ENCODE results near the gene ZNF30. TPM values are rescaled to one million over a fixed set of nuclear protein-coding genes. Genes with fewer than 3 reads are reported as not detected.
"Not testable (repeated sequence)": the region's sequence is repeated elsewhere in the genome, so short reads cannot be mapped to it uniquely, and the experiment has no call there.

The ZNF30 gene
- total RNA-seq, 1 donor from 2014 or later, result 7.4 TPM

DNA sequence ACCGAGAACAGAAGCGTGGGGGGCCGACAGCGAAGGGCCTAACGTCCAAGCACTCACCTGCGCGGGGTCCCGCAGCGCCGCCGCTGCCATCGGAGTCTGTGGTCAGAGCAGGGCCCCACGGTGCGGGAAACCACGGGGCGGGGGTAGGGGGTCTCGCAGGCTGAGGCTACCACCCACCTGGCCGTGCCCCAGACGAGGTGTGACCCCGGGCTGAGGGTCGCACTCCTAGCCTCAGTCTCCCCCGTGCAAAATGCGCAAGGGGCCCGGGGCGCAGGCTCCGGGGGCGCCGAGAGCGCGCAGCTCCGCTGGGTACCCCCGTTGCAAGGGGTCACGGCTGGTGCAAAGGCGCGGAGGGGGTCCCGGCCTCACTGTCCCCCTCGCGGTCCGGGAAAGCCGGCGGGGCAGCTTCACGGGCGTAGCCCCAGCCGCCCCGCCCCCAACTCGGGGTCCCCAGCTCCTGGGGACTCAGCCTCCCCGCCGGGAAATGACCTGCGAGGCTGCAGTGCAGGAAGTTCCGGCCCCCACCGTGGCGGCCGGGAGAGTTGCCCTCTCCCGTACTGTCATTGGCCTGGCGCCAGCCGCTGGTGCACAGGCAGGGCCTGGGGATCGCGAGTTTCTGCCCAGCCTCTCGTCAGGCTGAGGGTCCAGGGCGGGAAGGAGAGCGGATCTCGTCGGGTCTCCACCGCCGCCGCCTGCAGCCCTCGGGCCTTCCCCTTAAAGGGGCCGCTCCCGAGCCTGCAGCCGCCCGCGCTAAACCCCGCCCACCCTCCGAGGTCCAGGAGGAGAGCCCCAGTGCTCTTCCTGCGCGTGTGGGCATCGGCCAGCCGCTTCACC, 37.1 kb downstream of the ZNF30 start, which contains the start of gene ZNF792:
ZNF792 (minus strand) TSS at position 657 of the 834 bp plus-strand sequence; CDS start at position 90, 567 bp downstream.
- peaks cover 2% of the 10 kb centered on the region for H3K4me1 Mint-ChIP-seq (ENCODE audit: low read depth, unreplicated experiment)
- peaks cover 25% of the 10 kb centered on the region for H3K36me3 Mint-ChIP-seq (ENCODE audit: unreplicated experiment)
- peak within 1 kb of the TSS; percentile 2 for H3K27ac Mint-ChIP-seq (ENCODE audit: unreplicated experiment)
- H3K9me3 Mint-ChIP-seq (ENCODE audit: unreplicated experiment), result peaks cover 14% of the 10 kb centered on the region
- DNase-seq, result peak; percentile 83
- H3K27me3 Mint-ChIP-seq (ENCODE audit: unreplicated experiment), result peaks cover 8% of the 10 kb centered on the region
- no peak for TF ChIP-seq CTCF (IDR thresholded peaks at IDR 0.05; ENCODE audit: partially characterized antibody, unreplicated experiment)
- peak within 1 kb of the TSS; percentile 91 for H3K4me3 Mint-ChIP-seq (ENCODE audit: unreplicated experiment)

- no peak overlapping the region for H3K27ac Mint-ChIP-seq (ENCODE audit: unreplicated experiment)
- peaks cover 10% of the 10 kb centered on the region for H3K9me3 Mint-ChIP-seq (ENCODE audit: unreplicated experiment)
- no peak for TF ChIP-seq CTCF (IDR thresholded peaks at IDR 0.05; ENCODE audit: partially characterized antibody, unreplicated experiment)
- H3K4me1 Mint-ChIP-seq (ENCODE audit: low read depth, unreplicated experiment), result peaks cover 2% of the 10 kb centered on the region
- H3K4me3 Mint-ChIP-seq (ENCODE audit: unreplicated experiment), result peak overlapping the region; percentile 48
- no peak for DNase-seq
- peaks cover 8% of the 10 kb centered on the region for H3K27me3 Mint-ChIP-seq (ENCODE audit: unreplicated experiment)
- peaks cover 18% of the 10 kb centered on the region for H3K36me3 Mint-ChIP-seq (ENCODE audit: unreplicated experiment)
These were observed 37.9 kb downstream of the ZNF30 start for GRCh38 chr19:34964598-34964997.

- not testable (repeated sequence) for H3K4me1 Mint-ChIP-seq (ENCODE audit: low read depth, unreplicated experiment); H3K27ac Mint-ChIP-seq (ENCODE audit: unreplicated experiment); DNase-seq; H3K27me3 Mint-ChIP-seq (ENCODE audit: unreplicated experiment); H3K4me3 Mint-ChIP-seq (ENCODE audit: unreplicated experiment); H3K9me3 Mint-ChIP-seq (ENCODE audit: unreplicated experiment)
- H3K36me3 Mint-ChIP-seq (ENCODE audit: unreplicated experiment), result peaks cover 11% of the 10 kb centered on the region
These were observed 38.8 kb downstream of the ZNF30 start for GRCh38 chr19:34965505-34965904.

- no peak for TF ChIP-seq CTCF (IDR thresholded peaks at IDR 0.05; ENCODE audit: partially characterized antibody, unreplicated experiment)
- Mint-ChIP-seq H3K27me3 (ENCODE audit: unreplicated experiment) (peaks cover 1% of the 10 kb centered on the region), H3K4me1 (ENCODE audit: low read depth, unreplicated experiment) (no peaks in the 10 kb centered on the region), H3K9me3 (ENCODE audit: unreplicated experiment) (peaks cover 4% of the 10 kb centered on the region), H3K4me3 (ENCODE audit: unreplicated experiment) (no peak overlapping the region), H3K36me3 (ENCODE audit: unreplicated experiment) (peaks cover 15% of the 10 kb centered on the region), H3K27ac (ENCODE audit: unreplicated experiment) (no peak overlapping the region)
- DNase-seq, result no peak
These were observed 40.8 kb downstream of the ZNF30 start for GRCh38 chr19:34967551-34967950.

GRCh38 chr19:34969721-34970120, 43.0 kb downstream of the ZNF30 start:
- Mint-ChIP-seq H3K27me3 (ENCODE audit: unreplicated experiment) (peaks cover 1% of the 10 kb centered on the region), H3K4me3 (ENCODE audit: unreplicated experiment) (no peak overlapping the region), H3K9me3 (ENCODE audit: unreplicated experiment) (peaks cover 6% of the 10 kb centered on the region), H3K36me3 (ENCODE audit: unreplicated experiment) (peaks cover 8% of the 10 kb centered on the region), H3K27ac (ENCODE audit: unreplicated experiment) (no peak overlapping the region), H3K4me1 (ENCODE audit: low read depth, unreplicated experiment) (no peaks in the 10 kb centered on the region)
- no peak for DNase-seq
- no peak for TF ChIP-seq CTCF (IDR thresholded peaks at IDR 0.05; ENCODE audit: partially characterized antibody, unreplicated experiment)

DNA sequence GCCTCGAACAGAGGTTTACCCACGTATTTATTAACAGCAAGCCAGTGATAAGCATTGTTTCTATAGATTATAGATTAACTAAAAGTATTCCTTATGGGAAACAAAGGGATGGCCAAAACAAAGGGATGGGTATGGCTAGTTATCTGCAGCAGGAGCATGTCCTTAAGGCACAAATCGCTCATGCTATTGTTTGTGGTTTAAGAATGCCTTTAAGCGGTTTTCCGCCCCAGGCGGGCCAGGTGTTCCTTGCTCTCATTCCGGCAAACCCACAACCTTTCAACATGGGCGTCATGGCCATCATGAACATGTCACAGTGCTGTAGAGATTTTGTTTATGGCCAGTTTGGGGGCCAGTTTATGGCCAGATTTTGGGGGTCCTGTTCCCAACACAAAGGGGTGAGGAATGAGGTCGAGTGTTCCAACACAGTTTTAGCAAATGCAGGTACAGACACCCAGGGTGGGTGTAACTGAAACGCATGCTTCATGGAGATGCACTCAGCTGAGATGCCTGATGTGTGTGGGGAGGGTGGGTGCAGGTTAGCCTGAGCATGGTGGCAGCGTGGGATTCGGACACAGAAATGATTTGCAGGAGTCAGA, 43.6 kb downstream of the ZNF30 start:
- not testable (repeated sequence) for H3K4me1 Mint-ChIP-seq (ENCODE audit: low read depth, unreplicated experiment); DNase-seq; H3K27me3 Mint-ChIP-seq (ENCODE audit: unreplicated experiment); H3K36me3 Mint-ChIP-seq (ENCODE audit: unreplicated experiment); H3K9me3 Mint-ChIP-seq (ENCODE audit: unreplicated experiment); H3K27ac Mint-ChIP-seq (ENCODE audit: unreplicated experiment); H3K4me3 Mint-ChIP-seq (ENCODE audit: unreplicated experiment)
